SIG-M5 (cell line): ENCODE measurements around the gene JADE3.

ENCODE experiments used
- DNase-seq: peaks from one replicate; lab custom pipeline; 2025; lab: John Stamatoyannopoulos, UW

Gene JADE3

DNA sequence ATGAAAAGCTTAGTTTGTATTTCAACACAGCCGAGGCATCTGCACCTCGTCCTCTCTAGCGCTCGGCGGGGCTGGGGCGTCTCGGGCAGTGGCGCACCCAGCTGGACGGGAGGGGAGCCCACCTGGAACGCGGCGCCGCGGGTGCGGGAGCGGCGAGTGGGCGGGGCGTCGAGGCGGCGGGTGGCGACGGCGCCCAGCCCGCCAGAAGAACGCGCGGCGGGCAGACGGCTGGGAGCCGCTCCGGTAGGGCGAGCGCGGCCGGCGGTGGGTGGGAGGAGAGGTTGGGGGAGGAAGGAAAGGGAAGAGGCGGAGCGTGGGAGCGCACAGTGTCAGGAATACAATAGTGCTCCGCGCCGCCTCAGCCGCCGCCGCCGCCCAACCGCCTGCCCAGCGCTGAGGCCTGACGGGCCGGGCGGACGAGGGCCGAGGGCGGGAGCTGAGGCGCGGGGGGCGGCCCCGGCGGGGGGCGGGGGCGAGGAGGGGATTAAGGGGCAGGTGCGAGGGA is at the start of gene JADE3:
Gene JADE3 (plus strand): TSS at position 324 of the 505 bp plus-strand sequence. CDS start 72,474 bp downstream, outside the sequence.
- no peak for DNase-seq

DNA sequence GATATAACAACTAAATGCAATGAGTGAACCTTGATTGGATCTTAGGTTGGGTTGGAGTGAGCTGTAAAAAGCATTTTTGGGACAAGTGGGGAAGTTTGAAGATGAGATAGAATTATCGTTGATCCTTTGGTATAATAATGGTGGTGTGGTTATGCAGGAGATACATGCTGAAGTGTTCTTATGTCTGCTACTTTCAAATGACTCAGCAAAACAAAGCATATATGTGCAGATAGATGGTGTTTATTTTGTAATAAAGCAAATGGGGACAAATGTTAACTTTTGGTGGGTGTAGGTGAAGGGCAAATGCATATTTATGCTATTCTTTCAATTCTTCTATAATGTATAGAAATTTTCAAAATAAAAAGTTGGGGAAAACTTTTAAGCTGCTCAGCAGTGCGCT is 49.1 kb upstream of the JADE3 start:
- no peak for DNase-seq

DNA sequence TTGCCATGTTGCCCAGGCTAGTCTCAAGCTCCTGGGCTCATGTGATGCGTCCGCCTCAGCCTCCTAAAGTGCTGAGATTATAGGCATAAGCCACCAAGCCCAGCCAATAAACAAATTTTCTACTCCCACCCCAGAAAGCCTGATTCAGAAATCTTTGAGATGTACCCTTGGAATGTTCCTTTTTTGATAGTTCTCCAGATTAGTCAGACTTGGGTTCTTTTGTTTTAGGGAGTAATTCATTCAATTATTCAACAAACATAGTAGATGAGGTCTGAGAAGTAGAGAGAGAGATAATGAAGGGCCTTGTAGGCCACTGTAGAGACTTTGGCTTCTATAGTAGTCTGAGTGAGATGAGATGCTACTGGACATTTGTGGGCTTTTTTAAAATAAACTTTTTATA is 47.6 kb upstream of the JADE3 start:
- no peak for DNase-seq

DNA sequence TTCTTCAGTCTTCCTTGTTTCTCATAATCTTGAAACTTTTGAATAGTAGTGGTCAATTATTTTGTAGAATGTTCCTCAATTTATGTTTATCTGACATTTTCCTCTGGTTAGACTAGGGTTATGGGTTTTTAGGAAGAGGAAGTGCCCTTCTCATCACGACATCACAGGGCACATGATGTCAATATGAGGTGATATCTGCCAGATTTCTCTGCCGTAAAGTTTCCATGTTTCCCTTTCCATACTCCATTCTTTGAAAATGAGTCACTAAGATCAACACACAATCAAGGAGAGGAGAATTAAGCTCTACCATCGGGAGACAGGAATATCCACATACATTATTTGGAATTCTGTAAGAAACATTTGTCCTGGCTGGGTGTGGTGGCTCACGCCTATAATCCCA is 46.9 kb upstream of the JADE3 start:
- DNase-seq: no peak

DNA sequence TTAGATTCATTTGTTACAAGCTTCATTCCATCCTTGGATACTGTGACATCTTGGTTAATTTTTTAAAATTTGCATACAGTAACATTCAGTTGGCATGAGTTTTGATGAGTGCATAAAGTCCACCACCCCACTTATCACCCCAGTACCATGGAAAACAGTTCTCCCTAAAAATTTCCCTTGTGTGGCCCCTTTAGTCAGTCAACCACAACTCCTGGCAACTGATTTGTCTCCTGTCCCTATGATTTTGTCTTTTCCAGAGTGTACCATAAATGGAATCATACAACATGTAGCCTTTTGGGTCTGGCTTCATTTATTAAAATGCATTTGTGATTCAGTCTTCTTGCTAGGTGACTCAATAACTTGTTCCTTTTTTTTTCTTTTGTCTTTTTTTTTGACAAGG is 45.5 kb upstream of the JADE3 start:
- DNase-seq: no peak

DNA sequence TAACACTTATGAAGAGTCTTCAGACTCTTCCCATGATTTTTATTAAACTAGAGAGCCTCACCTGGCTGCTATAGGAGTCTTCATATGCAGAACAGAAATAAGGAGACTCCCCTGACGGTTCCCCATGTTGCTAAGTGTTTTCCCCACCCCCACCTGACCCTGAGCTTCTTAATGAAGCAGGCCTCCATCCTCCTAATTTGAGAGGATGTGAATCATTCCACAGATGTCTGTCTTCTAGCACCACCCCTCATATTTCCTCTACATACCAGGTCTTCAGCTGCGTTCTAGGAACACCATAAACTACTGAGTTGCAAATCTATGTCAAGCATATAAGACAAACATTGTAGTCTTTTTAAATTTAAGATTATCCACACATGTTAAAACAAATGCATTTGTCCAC is 38.5 kb upstream of the JADE3 start:
- no peak for DNase-seq

DNA sequence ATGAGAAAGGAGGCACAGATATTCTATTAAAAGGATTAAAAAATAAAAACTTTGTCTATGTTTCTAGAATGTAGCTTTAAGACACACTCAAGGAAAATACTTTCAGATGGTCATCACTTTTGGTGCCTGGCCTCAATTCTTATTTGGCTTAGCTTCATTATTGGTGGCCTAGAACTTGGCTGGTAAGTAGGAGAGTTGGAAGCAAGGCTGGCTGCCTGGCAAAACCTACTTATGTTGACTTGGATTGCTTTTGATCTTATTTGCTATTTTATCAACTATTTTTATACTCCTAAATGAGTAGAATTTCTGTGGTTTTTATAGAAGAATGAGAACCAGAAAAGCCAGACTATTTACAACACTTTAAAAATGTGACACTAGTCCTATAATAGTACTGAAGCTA is 35.3 kb upstream of the JADE3 start:
- DNase-seq: no peak

DNA sequence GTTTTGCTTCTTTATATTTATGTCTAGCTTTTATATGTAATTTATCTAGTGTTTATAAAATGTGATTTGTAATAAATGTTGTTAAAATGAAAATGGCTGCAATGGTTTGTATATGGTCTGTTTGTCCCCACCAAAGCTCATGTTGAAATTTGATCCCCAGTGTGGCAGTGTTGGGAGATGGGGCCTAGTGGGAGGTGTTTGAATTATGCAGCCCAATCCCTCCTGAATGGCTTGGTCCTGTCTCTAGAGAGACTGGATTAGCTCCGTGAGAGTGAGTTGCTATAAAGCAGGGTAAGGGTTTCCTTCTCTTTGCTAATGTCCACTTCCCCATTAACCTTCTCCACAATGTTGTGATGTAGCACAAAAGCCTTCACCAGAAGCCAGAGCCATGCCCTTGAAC is 30.0 kb upstream of the JADE3 start:
- DNase-seq: no peak

DNA sequence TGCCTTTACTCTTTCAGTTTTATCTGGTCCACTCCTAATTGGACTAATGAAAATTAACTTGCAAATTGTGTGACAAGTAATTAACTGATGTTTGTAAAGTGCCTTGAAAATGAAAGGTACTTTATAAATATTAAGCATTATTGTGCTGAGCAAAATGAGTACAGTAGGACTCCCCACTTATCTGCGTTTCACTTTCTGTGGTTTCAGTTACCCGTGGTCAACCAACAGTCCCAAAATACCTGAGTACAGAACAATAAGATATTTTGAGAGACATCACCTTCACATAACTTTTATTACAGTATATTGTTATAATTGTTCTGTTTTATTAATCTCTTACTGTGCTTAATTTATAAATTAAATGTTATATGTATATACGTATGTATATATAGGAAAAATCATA is 27.4 kb upstream of the JADE3 start:
- DNase-seq: no peak

DNA sequence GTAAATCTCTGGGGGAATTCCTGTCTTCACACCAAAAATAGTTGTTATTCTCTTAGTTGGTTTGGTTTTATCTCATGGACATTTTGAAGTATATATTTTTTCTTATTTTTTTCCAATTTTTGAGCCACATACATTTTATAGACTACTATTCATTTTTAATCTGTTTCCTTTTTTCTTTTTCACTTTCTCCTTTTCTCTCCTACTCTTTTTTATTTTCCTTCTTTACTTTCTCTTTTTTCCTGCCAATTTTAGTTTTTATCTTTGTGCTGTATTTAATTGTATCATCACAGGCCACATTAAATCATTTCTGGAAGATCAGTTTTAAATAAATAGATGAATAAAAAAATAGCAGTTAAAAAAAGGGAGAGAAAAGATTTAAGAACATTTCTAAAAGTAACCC is 14.0 kb upstream of the JADE3 start:
- no peak for DNase-seq

DNA sequence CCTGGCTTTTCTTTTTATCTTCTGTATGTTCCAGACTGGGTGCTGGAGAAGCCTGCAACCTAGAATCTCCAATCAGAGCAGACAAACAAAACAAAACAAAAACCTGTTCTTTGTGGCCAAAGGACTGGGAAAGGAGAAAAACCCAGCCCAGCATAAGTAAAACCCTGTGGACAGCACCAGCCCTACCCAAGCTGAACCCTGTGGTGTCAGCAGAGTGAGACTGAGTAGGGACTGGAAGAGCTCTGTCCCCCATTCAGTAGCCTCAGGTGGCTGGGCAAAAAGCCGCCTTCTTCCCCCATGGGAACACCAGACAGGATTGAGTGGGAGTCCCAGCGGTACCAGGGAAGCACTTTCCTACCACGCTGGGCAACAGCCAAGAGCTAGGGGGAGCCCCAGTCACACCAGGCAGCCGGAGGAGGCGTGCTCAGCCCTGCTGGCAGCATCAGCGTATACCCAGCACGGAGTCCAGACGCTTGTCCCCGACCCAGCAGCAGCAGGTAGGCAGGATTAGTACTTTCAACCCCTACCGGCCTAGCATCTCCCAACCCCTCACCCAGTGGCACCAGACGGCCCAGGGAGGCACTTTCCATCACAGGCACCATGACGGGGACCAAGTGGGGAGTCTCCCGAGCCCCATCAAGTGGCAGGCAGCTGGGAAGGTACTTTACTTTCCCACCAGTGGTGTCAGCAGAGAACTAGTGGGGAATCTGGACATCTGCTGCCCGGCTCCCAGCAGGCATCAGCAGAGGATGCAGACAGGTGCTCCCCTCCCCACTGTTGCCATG is 8.6 kb upstream of the JADE3 start:
- no peak for DNase-seq

DNA sequence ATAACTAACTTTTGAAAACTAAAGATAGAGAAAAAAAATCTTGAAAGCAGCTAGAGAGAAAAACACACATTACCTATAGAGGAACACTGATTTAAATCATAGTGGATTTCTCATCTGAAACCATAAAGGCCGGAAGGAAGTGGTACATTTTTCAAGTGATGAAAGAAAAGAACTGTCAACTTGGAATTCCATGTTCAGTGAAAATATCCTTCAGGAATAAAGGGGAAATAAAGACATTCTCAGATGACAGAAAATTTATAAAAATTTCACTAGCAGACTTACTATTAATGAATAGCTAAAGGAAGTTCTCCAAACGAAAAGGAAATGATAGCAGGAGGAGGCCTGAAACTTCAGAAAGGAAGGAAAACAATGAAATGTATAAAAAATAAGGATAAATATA is 7.6 kb upstream of the JADE3 start:
- DNase-seq: no peak

DNA sequence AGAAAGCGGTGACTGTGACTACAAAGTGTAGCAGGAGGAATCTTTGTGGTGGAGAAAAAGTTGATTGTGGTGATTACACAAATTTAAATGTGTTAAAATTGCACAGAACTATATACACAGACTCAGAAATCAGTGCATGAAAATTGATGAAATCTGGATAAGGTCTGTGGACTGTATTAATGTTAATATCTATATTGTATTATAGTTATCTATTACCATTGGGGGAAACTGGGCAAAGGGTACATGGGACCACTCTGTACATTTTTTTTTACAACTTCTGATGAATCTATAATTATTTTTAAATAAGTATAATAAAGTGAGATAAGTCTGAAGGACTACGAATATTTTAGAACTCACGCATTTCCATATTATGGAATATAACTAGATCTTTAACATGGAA is 1.8 kb upstream of the JADE3 start:
- no peak for DNase-seq

DNA sequence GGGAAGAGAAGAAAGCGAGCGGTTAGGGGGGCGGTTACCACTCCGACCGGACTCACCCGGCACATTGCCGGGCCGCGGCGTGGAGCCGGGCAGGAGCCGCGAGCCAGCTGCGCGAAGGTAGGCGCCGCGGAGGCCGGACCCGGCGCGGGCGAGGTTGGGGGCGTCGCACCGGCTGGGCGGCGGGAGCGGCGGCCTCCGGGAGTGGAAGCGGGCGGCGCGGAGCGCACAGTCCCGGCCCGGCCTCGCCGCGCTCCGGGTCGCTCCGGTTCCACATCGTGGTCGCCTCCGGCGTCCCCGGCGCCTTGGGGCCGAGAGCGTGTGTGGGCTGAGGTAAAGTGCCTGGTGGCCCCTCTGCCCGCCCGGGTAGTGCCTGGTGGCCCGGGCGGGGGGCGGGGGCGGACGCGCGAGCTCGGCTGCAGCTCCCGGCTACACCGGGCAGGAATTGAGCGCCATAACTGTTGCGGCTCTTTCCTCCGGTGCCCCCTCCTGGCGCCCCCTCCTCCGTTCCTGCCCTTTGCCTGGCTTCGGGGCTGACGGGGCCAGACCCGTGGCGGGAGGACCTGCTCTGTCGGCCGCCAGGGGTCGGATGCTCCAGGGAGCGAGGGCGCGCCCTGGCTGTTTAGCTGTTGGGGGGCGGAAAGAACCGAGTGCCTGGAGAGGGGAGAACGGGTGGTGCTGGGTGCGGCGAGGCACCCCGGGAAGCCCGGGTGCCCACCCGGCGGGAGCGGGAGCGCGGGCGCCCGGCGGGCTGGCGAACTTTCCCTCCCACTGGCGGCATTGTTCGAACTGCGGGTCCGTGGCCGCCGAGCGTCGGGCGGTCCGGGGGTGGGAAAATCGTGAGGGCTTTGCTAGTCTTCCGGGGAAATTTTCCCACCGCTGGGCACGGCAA is 626 bp downstream of the JADE3 start:
- no peak for DNase-seq

DNA sequence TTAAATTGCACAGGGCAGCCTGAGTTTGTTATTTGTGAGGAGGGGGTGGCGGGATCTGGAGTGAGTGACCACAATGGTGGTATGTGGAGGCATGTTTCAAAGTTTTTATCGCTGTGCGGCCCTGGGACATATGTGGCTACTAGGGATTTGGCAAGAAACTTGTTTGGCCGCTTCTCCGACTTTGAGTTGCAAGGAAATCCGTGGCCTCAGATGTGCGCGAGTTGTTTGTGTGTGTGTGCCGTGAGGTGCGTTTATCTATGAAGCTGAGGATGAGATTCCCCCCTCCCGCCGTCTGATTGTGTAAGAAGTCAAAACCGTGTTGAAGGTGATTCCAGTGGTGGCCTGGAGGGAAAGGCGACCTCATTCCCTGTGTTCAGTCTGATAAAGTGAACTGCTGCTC is 1.4 kb downstream of the JADE3 start:
- no peak for DNase-seq

DNA sequence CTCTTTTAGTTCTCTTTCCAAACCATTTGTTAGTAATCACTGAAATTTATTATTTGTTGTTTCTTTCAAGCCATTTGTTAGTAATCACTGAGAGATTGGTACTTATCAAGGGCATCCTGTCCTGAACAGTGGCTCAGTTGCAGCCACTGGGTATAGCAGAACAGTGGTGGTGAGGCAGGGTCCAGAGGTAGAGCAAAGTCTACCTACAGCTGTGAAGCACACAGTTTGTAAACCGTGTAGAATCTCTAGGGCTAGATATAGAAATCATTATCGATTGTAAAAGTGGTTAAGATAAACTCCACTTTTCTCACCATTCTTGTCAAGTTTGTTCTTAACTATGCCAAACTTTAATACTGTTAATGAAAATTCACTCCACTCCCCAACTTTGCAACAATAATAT is 4.1 kb downstream of the JADE3 start:
- DNase-seq: no peak

DNA sequence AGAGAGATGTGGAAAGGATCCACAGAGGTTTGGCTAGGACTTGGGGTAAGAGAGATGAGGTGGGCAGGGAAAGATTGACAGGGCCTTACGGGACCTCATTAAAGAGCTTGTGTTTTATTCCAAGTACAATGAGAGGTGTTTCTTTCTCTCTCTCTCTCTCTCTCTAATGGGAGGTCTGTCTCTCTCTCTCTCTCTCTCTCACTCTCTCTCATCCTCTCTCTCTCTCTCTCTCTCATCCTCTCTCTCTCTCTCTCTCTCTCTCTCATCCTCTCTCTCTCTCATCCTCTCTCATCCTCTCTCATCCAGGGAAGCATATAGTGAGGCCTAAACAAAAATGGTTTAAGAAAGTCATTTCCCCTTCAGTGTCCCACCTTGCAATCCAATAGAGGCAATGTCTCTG is 5.4 kb downstream of the JADE3 start:
- no peak for DNase-seq

DNA sequence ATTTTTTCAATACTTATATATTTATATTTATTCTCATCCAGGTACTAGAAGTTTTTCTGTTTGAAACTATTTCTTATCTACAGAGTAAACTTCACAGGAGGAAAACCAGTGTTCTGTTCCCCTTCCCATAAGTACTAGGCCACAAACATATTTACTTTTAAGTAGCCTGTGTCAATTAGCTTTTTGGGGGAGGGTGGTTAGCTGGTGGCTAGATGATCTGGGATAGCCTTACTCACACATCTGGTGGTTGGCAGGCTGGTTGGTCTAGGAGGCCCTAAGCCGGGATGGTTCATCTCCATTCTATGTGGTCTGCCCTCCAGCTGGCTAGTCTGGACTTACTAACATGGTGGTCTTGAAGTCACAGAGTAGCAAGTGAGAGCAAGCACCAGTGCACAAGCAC is 6.2 kb downstream of the JADE3 start:
- DNase-seq: no peak

DNA sequence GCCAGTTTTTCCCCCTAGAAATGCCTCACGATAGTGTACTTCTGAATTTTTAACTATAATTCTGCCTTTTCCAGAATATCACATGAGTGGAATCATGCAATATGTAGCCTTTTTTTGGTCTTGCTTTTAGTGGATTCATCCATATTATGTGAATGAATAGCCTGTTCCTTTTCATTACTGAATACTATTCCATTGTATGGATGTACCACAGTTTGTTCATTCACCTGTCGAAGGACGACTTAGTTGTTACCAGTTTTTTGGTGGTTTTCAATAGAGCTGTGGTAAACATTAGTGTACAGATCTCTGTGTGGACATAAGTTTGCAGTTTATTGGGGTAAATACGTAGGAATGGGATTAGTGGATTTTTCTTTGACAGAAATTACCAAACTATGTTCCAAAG is 8.0 kb downstream of the JADE3 start:
- DNase-seq: no peak

DNA sequence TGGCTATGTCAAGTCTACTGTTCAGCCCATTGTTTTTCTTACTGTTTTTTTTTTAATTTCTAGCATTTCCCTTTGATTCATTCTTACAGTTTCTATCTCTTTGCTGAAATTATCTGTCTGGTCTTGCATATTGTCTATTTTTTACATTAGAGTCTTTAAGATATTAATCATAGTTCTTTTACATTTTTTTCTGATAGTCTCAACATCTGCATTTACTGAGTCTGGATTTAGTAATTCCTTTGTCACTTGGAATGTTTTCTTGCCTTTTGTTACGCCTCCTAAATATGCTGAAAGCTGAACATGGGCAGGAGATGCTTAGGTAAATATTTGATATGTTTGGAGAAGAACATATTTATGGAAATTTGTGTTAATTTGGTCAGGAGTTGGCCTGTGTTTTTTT is 10.4 kb downstream of the JADE3 start:
- DNase-seq: no peak

DNA sequence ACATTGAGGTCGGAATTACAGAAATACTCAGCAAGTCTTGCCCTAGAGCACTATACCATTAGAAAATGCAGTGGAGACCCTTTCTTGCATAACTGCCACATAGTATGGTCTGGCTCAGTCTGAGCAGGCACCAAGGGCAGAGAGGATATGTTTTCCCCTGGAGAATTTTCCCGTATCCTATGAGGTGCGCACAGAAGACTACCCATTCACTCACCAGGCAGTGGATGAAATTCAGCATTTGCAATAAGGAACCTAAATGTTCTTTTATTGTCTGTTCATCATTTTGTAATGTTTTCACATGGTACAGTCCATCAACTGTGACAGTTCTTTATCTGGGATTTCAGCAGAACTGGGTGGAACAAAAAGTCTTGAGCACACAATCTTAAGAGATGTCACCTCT is 15.5 kb downstream of the JADE3 start:
- no peak for DNase-seq

DNA sequence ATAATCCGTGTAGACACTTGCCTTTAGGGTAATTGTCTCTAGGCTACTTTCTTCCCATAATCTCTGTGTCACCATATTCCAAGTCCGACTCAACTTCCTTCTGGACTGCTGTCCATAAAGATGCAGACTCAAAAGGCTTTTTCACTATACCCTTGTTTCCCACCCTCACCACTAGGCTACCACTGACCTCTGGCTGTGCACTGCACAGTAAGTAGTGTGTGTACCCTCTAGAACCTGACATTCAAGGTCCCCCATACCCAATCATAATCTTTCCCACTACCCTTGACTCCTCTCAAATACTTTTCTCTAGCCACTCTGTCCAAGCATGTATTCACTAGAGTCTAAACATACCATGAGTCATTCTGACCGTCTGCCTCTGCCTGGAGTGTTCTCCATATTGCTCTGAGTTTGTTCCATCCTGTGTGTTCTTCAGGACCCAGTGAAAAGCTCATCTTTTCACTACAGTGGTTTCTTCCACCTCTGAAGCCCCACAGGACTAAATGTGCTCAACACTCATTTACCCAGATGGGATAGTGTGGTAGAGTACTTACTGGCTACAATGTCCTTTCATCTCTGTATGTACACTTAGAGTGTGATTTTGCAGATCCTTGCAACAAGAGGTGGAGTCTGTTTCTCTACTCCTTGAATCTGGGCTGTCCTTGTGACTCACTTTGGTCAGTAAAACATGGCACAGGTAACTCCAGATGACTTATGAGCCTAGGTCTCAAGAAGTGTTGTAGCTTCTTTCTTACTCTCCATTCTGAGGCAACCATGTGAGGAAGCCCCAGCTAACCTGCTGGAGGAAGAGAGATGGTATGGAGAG is 17.4 kb downstream of the JADE3 start:
- no peak for DNase-seq
